Suprapubic skin (tissue), 4 donors: ENCODE measurements around the gene NCBP2. TPM values are rescaled to one million over a fixed set of nuclear protein-coding genes. Genes with fewer than 3 reads are reported as not detected.

ENCODE experiments used
- DNase-seq, 2 donors: peaks; one replicate each; pipeline ENCODE4 v3.0.0-alpha.2; 2019; ENCODE audit warnings: low spot score in 2 of 2
- H3K27ac ChIP-seq: fragments of 200-600 bp; sonication (generic); one replicate; pipeline ENCODE4 v1.5.1; 2019
- H3K27me3 ChIP-seq: fragments of 200-600 bp; sonication (generic); one replicate; pipeline ENCODE4 v1.5.1; 2019
- H3K36me3 ChIP-seq: fragments of 200-600 bp; sonication (generic); one replicate; pipeline ENCODE4 v1.5.1; 2019
- H3K4me1 ChIP-seq: fragments of 200-600 bp; sonication (generic); one replicate; pipeline ENCODE4 v1.5.1; 2019
- H3K4me3 ChIP-seq: fragments of 200-600 bp; sonication (generic); one replicate; pipeline ENCODE4 v1.5.1; 2019; ENCODE audit warnings: mild to moderate bottlenecking
- H3K9me3 ChIP-seq: fragments of 200-600 bp; sonication (generic); one replicate; pipeline ENCODE4 v1.5.1; 2019
- CTCF ChIP-seq, 2 donors: fragments of 200-600 bp in 1 of 2; fragments of 450-650 bp in 1 of 2; sonication (generic) in 1 of 2; IDR thresholded peaks; one replicate each; pipeline ENCODE4 v1.5.1; 2016 to 2019; ENCODE audit warnings: antibody characterized with exemption in 2 of 2, mild to moderate bottlenecking in 1 of 2, moderate library complexity in 1 of 2
- EP300 ChIP-seq: sonication (generic); formaldehyde crosslinking; IDR thresholded peaks from one replicate; pipeline ENCODE4 v1.6.1; 2017; ENCODE audit warnings: antibody characterized with exemption
- POLR2A ChIP-seq, 2 donors: fragments of 450-650 bp; IDR thresholded peaks; one replicate each; pipeline ENCODE4 v1.6.1; 2017; ENCODE audit warnings: antibody characterized with exemption in 2 of 2, mild to moderate bottlenecking in 2 of 2, moderate library complexity in 2 of 2
- POLR2AphosphoS5 ChIP-seq, 3 donors: sonication (generic); formaldehyde crosslinking; IDR thresholded peaks; one replicate each; pipeline ENCODE4 v1.6.1; 2017; ENCODE audit warnings: antibody characterized with exemption in 3 of 3
- WGBS: methylation state at CpG from one replicate; pipeline ENCODE4 v1.1.5; 2018; 5-methylcytosine and 5-hydroxymethylcytosine counted together
- total RNA-seq, 4 donors: library from RNA; depleted of rRNA; stranded (reverse); fragments of >200 nt; gene quantifications; one replicate each; pipeline ENCODE4 v1.1.0, GENCODE V29; 2016

Gene NCBP2
- total RNA-seq, 4 donors from 2014 or later, result 27.1 to 33.0 (median 28.3) TPM

- no peak for TF ChIP-seq EP300
- H3K36me3 ChIP-seq, result peaks cover 80% of the 10 kb centered on the region
- 87% methylated on average over 12 of the region's 12 CpGs for WGBS
- H3K4me3 ChIP-seq, result no peak overlapping the region
- no peak for DNase-seq
- H3K27me3 ChIP-seq, result no peaks in the 10 kb centered on the region
- no peaks in the 10 kb centered on the region for H3K9me3 ChIP-seq
- no peak overlapping the region for H3K27ac ChIP-seq
- H3K4me1 ChIP-seq, result no peaks in the 10 kb centered on the region
Observed at GRCh38 chr3:196931828-196932587, 10.3 kb downstream of the NCBP2 start.

GRCh38 chr3:196931157-196931556, 11.2 kb downstream of the NCBP2 start:
- WGBS, result 84% methylated on average over 4 of the region's 4 CpGs
- TF ChIP-seq CTCF (IDR thresholded peaks at IDR 0.05) (no peak), POLR2A (IDR thresholded peaks at IDR 0.05) (no peak), EP300 (no peak), POLR2AphosphoS5 (IDR thresholded peaks at IDR 0.05) (no peak)

GRCh38 chr3:196927571-196928453, 14.5 kb downstream of the NCBP2 start:
- Histone ChIP-seq H3K9me3 (no peaks in the 10 kb centered on the region), H3K4me1 (no peaks in the 10 kb centered on the region), H3K4me3 (no peak overlapping the region), H3K27ac (no peak overlapping the region), H3K36me3 (peaks cover 38% of the 10 kb centered on the region), H3K27me3 (no peaks in the 10 kb centered on the region)
- no peak for TF ChIP-seq EP300
- no peak for TF ChIP-seq POLR2A (IDR thresholded peaks at IDR 0.05)
- no peak for TF ChIP-seq CTCF (IDR thresholded peaks at IDR 0.05)
- no peak for TF ChIP-seq POLR2AphosphoS5 (IDR thresholded peaks at IDR 0.05)
- DNase-seq, result no peak
- 92% methylated on average over 7 of the region's 7 CpGs for WGBS

More at GRCh38 chr3:196931157-196931556, 11.2 kb downstream of the NCBP2 start:
- DNase-seq, result no peak
- Histone ChIP-seq H3K9me3 (no peaks in the 10 kb centered on the region), H3K4me3 (no peak overlapping the region), H3K36me3 (peaks cover 71% of the 10 kb centered on the region), H3K27me3 (no peaks in the 10 kb centered on the region), H3K27ac (no peak overlapping the region), H3K4me1 (no peaks in the 10 kb centered on the region)

GRCh38 chr3:196920733-196921132, 21.6 kb downstream of the NCBP2 start:
- no peaks in the 10 kb centered on the region for H3K4me1 ChIP-seq

GRCh38 chr3:196918968-196919367, 23.4 kb downstream of the NCBP2 start:
- Histone ChIP-seq H3K9me3 (no peaks in the 10 kb centered on the region), H3K27me3 (no peaks in the 10 kb centered on the region), H3K27ac (no peak overlapping the region), H3K36me3 (peaks cover 24% of the 10 kb centered on the region), H3K4me1 (no peaks in the 10 kb centered on the region), H3K4me3 (no peak overlapping the region)
- WGBS, result 86% methylated on average over 2 of the region's 2 CpGs
- no peak for TF ChIP-seq POLR2A (IDR thresholded peaks at IDR 0.05)
- TF ChIP-seq CTCF (IDR thresholded peaks at IDR 0.05), result no peak
- TF ChIP-seq POLR2AphosphoS5 (IDR thresholded peaks at IDR 0.05), result no peak
- TF ChIP-seq EP300, result no peak
- DNase-seq, result no peak

More at GRCh38 chr3:196920733-196921132, 21.6 kb downstream of the NCBP2 start:
- 69% methylated on average over 2 of the region's 2 CpGs for WGBS
- no peak overlapping the region for H3K4me3 ChIP-seq
- no peak for DNase-seq
- TF ChIP-seq CTCF (IDR thresholded peaks at IDR 0.05) (no peak), POLR2A (IDR thresholded peaks at IDR 0.05) (no peak), POLR2AphosphoS5 (IDR thresholded peaks at IDR 0.05) (no peak)
- H3K27ac ChIP-seq, result no peak overlapping the region
- no peaks in the 10 kb centered on the region for H3K27me3 ChIP-seq
- H3K36me3 ChIP-seq, result peaks cover 13% of the 10 kb centered on the region
- no peaks in the 10 kb centered on the region for H3K9me3 ChIP-seq
